Mammary epithelial cell (primary cell): ENCODE results near the gene TAS2R60.

Experiments used
- CTCF ChIP-seq, 2 donors: IDR thresholded peaks in 1 of 2; conservative IDR thresholded peaks in 1 of 2; 2 replicates each; pipeline ENCODE4 v1.5.1; 2011 to 2012; ENCODE audit warnings: inconsistent platforms in 2 of 2, low read length in 2 of 2, mild to moderate bottlenecking in 2 of 2, control low read depth in 1 of 2, low read depth in 1 of 2; ENCODE audit not compliant: insufficient read depth in 1 of 2; ENCODE audit errors: extremely low read depth in 1 of 2
- EZH2 ChIP-seq: IDR thresholded peaks from 2 replicates; pipeline ENCODE4 v1.6.1; 2012; ENCODE audit warnings: low read length, inconsistent platforms, borderline replicate concordance

GRCh38 chr7:143447466-143447865 is 4.2 kb downstream of the TAS2R60 start:
- no peak for TF ChIP-seq EZH2
- no peak for TF ChIP-seq CTCF (conservative IDR thresholded peaks at IDR 0.05 in 1 of 2, IDR thresholded peaks at IDR 0.05 in 1 of 2; ENCODE audit: extremely low read depth in 1 of 2, insufficient read depth in 1 of 2, low read depth in 1 of 2, low read length in 2 of 2)
